ENCODE results near the gene SNN. TPM values are rescaled to one million over a fixed set of nuclear protein-coding genes. Genes with fewer than 3 reads are reported as not detected.

The SNN gene
- total RNA-seq, 2 experiments from 2014 or later: 8.2 to 9.5 TPM

DNA sequence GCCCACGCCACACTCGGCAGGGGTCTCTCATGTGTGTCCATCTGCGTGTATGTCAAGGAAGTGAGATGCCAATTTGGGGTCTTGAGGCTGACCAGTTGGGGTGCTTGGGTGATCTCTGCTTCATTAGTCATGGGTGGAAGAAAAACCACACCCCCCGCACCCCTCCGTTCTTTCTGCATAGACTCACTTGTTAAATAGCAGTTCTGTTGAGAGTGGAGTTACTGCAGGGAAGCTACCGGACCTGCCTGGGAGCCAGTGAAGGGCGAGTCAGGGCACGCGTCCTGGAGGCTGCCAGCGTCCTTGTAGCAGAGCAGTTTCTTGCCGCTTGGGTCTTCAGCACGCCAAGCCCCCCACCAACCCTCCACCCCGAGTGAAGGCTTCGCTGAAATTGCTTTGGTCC, 8.5 kb downstream of the SNN start:
- DNase-seq (no peak), ATAC-seq (no peak)
- peaks cover 74% of the 10 kb centered on the region for H3K4me1 Mint-ChIP-seq (ENCODE audit: low read depth)
- intact Hi-C loops (cut with micrococcal nuclease): no loop called here
- CTCF ChIA-PET: interaction anchor here (1.6 kb wide), 1 partner anchor 35 kb away, joined by 5 read pairs; no protein-coding TSS in a partner anchor
- peaks cover 18% of the 10 kb centered on the region for H3K36me3 Mint-ChIP-seq (ENCODE audit: low read depth)
- no peak overlapping the region for H3K4me3 Mint-ChIP-seq
- POLR2A ChIA-PET: interaction anchor here (1.3 kb wide), 1 partner anchor 34 kb away, joined by 3 read pairs; no protein-coding TSS in a partner anchor
- H3K27ac Mint-ChIP-seq: peak overlapping the region; percentile 72
- H3K27me3 Mint-ChIP-seq: no peaks in the 10 kb centered on the region
- no peaks in the 10 kb centered on the region for H3K9me3 Mint-ChIP-seq
- TF ChIP-seq, protein P1, sequence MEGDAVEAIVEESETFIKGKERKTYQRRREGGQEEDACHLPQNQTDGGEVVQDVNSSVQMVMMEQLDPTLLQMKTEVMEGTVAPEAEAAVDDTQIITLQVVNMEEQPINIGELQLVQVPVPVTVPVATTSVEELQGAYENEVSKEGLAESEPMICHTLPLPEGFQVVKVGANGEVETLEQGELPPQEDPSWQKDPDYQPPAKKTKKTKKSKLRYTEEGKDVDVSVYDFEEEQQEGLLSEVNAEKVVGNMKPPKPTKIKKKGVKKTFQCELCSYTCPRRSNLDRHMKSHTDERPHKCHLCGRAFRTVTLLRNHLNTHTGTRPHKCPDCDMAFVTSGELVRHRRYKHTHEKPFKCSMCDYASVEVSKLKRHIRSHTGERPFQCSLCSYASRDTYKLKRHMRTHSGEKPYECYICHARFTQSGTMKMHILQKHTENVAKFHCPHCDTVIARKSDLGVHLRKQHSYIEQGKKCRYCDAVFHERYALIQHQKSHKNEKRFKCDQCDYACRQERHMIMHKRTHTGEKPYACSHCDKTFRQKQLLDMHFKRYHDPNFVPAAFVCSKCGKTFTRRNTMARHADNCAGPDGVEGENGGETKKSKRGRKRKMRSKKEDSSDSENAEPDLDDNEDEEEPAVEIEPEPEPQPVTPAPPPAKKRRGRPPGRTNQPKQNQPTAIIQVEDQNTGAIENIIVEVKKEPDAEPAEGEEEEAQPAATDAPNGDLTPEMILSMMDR (IDR thresholded peaks at IDR 0.05): no peak

DNA sequence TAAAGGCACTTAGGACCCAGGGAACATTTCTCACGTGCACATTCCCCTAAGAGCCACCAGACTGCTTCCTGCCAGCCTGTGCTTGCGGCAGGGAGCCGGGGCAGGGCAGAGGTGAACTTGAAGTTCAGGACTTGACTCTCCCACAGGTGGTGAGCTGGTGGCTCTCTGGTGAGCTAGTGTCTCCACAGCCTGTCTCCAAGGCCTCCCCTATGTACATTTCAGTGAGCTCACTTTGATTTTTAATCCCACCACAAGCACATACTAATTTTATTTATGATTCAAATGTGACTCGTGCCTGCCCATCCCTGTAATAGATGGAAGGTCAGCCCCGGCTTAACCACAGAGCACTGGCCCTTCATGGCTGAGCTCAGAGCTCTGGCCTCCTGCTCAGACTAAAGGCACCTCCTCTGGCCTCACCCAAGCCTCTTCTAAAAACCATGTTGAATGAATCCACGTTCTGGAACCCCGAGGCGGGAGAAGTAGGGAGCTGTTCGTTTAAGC, 9.2 kb downstream of the SNN start:
- ChIA-PET POLR2A (interaction anchor here (1.1 to 1.3 kb wide), 2 partner anchors 17 to 33 kb away, joined by 3 to 4 read pairs; no protein-coding TSS in a partner anchor), CTCF (interaction anchor here (1.1 to 2.0 kb wide), 4 partner anchors 36 to 146 kb away, joined by 3 to 6 read pairs (median 5); no protein-coding TSS in a partner anchor)
- DNase-seq (no peak), ATAC-seq (no peak)
- peak overlapping the region; percentile 72 for H3K27ac Mint-ChIP-seq
- H3K4me3 Mint-ChIP-seq: no peak overlapping the region
- intact Hi-C loops (cut with micrococcal nuclease): no loop called here
- TF ChIP-seq, protein P1 (IDR thresholded peaks at IDR 0.05): no peak
- H3K36me3 Mint-ChIP-seq (ENCODE audit: low read depth): peaks cover 19% of the 10 kb centered on the region
- H3K27me3 Mint-ChIP-seq: no peaks in the 10 kb centered on the region
- H3K9me3 Mint-ChIP-seq: no peaks in the 10 kb centered on the region
- H3K4me1 Mint-ChIP-seq (ENCODE audit: low read depth): peaks cover 74% of the 10 kb centered on the region

DNA sequence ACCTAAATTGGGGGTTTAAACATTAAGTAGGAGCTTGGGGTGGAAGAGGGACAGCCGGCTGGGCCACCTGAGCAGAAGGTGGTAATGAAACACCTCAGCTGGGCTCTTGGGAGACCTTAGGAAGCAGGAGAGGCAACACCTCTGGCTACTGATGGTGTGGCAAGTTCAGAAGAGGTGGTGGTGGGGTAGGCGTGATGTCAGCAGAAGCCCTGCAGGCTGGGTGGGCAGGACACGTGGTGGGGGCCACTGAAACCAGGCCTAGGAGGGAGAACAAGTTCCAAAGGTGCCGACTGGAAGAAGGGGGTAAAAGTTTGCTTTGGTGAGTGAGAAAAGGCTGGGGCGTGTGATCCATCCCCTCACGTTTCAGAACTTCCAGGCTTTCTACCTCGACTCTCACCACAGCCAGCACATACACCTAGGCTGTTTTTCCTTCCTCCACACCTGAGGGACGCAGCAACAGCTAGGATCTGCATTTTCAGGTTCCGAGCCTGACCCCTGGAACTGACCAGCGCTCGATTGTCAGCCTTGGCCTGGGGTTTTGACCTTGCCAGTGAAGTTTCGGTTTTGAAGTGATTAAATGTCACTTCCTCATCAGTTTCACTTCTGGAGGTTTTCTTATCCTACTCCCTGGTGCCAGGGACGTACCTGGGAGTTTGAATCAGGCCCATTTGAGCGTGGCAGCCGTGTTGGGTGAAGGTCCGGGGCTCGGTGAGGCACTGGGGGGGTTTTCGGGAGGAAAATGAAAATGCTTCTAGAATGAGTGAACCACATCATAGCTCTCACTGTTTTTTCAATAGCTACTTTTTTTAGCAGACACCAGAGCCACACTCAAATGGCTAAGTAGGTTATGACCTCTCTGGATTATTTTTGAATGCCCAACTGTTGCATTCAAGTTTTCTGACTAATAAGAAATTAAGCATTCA, 10.0 kb downstream of the SNN start:
- intact Hi-C loops (cut with micrococcal nuclease): no loop called here
- H3K4me1 Mint-ChIP-seq (ENCODE audit: low read depth): peaks cover 73% of the 10 kb centered on the region
- no peak overlapping the region for H3K4me3 Mint-ChIP-seq
- ChIA-PET POLR2A (interaction anchor here (0.6 to 1.3 kb wide), 3 partner anchors 9 to 32 kb away, joined by 3 to 4 read pairs (median 3); no protein-coding TSS in a partner anchor), CTCF (interaction anchor here (1.1 to 2.0 kb wide), 4 partner anchors 36 to 146 kb away, joined by 3 to 6 read pairs (median 5); no protein-coding TSS in a partner anchor)
- TF ChIP-seq, protein P1 (IDR thresholded peaks at IDR 0.05): no peak
- no peaks in the 10 kb centered on the region for H3K9me3 Mint-ChIP-seq
- DNase-seq: no peak
- peak overlapping the region; percentile 72 for H3K27ac Mint-ChIP-seq
- no peak for ATAC-seq
- no peaks in the 10 kb centered on the region for H3K27me3 Mint-ChIP-seq
- H3K36me3 Mint-ChIP-seq (ENCODE audit: low read depth): peaks cover 21% of the 10 kb centered on the region

DNA sequence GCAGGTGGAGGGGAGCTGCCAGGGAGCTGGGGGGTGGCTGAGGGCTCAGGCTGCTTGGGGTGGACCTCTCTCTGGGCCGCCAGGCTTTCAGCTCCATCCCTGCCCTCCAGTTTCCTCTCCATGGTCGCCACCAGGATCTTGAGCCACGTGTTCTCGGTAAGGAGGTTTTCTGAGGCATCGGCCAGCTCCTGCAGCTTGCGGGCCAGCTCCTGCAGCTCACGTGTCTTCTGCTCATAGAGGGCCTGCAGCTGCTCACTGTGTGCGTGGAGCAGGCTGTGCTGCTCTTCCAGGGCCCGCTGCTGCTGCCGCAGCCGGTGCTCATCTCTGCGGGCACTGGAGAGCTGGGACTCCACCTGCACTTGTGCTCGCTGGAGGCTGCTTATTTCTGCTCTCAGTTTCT, 11.0 kb downstream of the SNN start:
- Mint-ChIP-seq H3K9me3 (no peaks in the 10 kb centered on the region), H3K27me3 (no peaks in the 10 kb centered on the region), H3K4me3 (no peak overlapping the region), H3K4me1 (ENCODE audit: low read depth) (peaks cover 75% of the 10 kb centered on the region), H3K36me3 (ENCODE audit: low read depth) (peaks cover 27% of the 10 kb centered on the region), H3K27ac (peak overlapping the region; percentile 47)
- DNase-seq (no peak), ATAC-seq (no peak)
- CTCF ChIA-PET: interaction anchor here (2.0 kb wide), 1 partner anchor 35 kb away, joined by 6 read pairs; no protein-coding TSS in a partner anchor
- intact Hi-C loops (cut with micrococcal nuclease): no loop called here
- TF ChIP-seq, protein P1 (IDR thresholded peaks at IDR 0.05): no peak
- POLR2A ChIA-PET: interaction anchor here (1.1 to 2.1 kb wide), 2 partner anchors 10 to 161 kb away, joined by 3 to 7 read pairs; partner anchors contain the start of gene SNN
